Ishikawa (cell line): ENCODE data around the gene B4GAT1.

ENCODE experiments used
- CEBPB ChIP-seq: IDR thresholded peaks from 2 replicates; pipeline ENCODE4 v1.6.1; 2012
- CREB1 ChIP-seq: IDR thresholded peaks from 2 replicates; pipeline ENCODE4 v1.6.1; 2012; ENCODE audit warnings: low read depth
- EGR1 ChIP-seq: IDR thresholded peaks from 2 replicates; pipeline ENCODE4 v1.6.1; 2012
- EP300 ChIP-seq: IDR thresholded peaks from 2 replicates; pipeline ENCODE4 v1.6.1; 2012; ENCODE audit warnings: borderline replicate concordance
- FOXM1 ChIP-seq: IDR thresholded peaks from 2 replicates; pipeline ENCODE4 v1.6.1; 2012; ENCODE audit warnings: low read depth, borderline replicate concordance
- NFIC ChIP-seq: IDR thresholded peaks from 2 replicates; pipeline ENCODE4 v1.6.1; 2012
- RAD21 ChIP-seq: IDR thresholded peaks from 2 replicates; pipeline ENCODE4 v1.6.1; 2012; ENCODE audit warnings: low read depth
- TAF1 ChIP-seq: IDR thresholded peaks from 2 replicates; pipeline ENCODE4 v1.6.1; 2012; ENCODE audit warnings: low read depth, mild to moderate bottlenecking
- TCF12 ChIP-seq: IDR thresholded peaks from 2 replicates; pipeline ENCODE4 v1.6.1; 2012; ENCODE audit warnings: low read depth
- TEAD4 ChIP-seq: IDR thresholded peaks from 2 replicates; pipeline ENCODE4 v1.6.1; 2012
- YY1 ChIP-seq: IDR thresholded peaks from 2 replicates; pipeline ENCODE4 v1.6.1; 2012; ENCODE audit warnings: low read depth
- ZBTB7A ChIP-seq: IDR thresholded peaks from 2 replicates; pipeline ENCODE4 v1.6.1; 2012; ENCODE audit warnings: low read depth
- TF ChIP-seq, protein P1 (sequence below): IDR thresholded peaks from 2 replicates; pipeline ENCODE4 v1.6.1; 2012
- TF ChIP-seq, protein P2 (sequence below): IDR thresholded peaks from 2 replicates; pipeline ENCODE4 v1.6.1; 2012; ENCODE audit warnings: low read depth, mild to moderate bottlenecking

DNA sequence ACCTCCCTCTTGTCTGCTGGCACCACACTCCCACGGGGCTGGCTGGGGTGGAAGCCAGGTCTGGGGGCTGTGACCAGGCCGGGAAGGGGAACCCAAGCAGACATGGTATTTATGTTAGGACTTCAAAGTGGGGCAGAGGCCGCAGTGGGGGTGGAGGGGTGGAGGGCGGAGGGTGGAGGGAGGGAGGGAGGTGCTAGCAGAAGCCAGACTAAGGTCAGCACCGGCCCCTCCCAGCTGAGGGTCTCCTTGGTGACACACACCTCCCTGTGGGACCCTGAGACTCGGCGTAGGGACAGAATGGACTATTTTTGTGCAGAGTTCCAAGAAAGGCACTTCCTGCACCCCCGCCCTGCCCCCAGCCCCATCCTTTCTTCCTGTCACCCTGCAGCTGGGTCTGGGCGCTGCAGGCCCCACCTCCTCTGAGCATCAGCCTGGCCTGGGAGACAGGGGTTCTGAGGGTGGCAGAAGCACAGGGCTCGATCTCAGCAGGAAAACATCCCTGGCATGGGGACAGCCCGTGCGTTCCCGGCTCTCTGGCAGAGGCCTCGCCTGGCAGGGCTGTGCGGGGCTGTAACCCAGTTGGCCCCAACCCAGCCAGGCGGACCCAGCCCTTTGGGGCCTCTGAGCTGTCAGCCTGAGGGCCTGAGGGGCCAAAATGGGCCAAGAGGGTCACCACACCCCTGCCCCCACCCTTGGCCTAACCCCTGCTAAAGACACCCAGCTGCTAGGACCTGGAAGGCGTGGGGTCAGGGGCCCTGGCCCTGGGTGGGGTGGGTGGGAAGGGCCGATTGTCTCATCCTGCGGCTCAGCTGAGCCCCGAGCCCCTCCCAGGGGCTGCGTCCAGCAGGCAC is 20.9 kb downstream of the B4GAT1 start:
- TF ChIP-seq EP300 (no peak), RAD21 (no peak), YY1 (no peak), TAF1 (no peak), CEBPB (no peak), TCF12 (no peak), NFIC (no peak), CREB1 (no peak), EGR1 (no peak), FOXM1 (no peak), TEAD4 (no peak), ZBTB7A (no peak)
- TF ChIP-seq, protein P1, sequence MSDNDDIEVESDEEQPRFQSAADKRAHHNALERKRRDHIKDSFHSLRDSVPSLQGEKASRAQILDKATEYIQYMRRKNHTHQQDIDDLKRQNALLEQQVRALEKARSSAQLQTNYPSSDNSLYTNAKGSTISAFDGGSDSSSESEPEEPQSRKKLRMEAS: no peak
- TF ChIP-seq, protein P2, sequence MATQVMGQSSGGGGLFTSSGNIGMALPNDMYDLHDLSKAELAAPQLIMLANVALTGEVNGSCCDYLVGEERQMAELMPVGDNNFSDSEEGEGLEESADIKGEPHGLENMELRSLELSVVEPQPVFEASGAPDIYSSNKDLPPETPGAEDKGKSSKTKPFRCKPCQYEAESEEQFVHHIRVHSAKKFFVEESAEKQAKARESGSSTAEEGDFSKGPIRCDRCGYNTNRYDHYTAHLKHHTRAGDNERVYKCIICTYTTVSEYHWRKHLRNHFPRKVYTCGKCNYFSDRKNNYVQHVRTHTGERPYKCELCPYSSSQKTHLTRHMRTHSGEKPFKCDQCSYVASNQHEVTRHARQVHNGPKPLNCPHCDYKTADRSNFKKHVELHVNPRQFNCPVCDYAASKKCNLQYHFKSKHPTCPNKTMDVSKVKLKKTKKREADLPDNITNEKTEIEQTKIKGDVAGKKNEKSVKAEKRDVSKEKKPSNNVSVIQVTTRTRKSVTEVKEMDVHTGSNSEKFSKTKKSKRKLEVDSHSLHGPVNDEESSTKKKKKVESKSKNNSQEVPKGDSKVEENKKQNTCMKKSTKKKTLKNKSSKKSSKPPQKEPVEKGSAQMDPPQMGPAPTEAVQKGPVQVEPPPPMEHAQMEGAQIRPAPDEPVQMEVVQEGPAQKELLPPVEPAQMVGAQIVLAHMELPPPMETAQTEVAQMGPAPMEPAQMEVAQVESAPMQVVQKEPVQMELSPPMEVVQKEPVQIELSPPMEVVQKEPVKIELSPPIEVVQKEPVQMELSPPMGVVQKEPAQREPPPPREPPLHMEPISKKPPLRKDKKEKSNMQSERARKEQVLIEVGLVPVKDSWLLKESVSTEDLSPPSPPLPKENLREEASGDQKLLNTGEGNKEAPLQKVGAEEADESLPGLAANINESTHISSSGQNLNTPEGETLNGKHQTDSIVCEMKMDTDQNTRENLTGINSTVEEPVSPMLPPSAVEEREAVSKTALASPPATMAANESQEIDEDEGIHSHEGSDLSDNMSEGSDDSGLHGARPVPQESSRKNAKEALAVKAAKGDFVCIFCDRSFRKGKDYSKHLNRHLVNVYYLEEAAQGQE: no peak
